ENCODE results near the gene DIO3.
A peak's percentile ranks its signal among the peaks of the same experiment; 100 is the strongest.

DIO3 gene

DNA sequence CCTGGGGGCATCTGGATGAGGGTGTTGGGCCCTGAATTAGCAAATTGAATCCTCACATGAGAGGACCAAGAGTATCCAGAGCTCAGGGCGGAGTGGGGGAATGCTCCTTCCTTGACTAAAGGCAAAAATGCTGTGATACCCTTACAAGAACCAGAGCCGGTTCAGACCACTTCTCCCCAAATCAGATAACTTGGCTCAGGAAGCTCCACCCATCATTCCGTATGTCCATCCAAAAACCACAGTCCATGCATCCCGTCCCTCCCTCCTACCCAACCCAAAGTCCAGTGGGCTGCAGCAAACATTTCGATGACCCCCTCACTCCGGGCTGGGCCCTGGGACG lies 22.4 kb downstream of the DIO3 start:
- no peak for DNase-seq (ENCODE audit: low read depth)

DNA sequence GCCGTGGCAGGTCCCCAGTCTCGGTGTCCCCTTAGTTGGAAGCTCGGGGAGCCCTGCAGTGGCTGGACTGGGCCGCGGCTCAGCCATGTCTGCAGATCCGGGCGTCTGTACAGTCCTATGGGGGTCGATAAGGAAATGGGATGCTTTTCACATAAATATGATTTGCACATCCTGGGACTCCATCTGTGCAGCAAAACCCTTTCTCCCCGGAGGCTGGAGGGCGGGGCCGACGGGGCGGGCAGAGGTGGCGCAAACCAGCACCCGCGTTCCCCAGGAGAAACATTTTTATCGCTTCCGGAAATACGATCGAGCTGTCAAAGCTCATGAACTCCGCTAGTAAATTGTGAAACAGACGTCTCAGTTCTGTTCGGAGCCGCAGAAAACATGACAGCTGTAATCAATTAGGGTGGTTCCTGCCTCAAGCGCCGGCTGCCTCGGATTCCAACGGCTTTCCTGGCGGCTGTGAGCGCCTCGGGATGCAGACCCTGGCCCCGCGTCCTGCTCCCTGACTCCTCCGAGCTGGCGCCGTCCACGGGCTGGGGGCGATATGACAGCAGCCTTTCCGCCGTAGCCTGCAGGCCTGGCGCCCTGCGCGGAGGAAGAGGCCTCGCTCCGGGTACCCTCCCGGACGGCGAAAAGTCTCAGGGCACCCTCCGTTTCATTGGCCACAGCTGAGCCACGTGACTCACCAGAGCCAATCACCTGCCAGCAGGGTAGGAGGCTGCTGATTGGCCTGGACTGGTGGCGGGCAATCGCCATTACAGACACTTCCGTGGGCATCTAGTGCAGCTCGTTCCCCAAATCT lies 23.0 kb downstream of the DIO3 start:
- DNase-seq (ENCODE audit: low read depth): peak; percentile 26

DNA sequence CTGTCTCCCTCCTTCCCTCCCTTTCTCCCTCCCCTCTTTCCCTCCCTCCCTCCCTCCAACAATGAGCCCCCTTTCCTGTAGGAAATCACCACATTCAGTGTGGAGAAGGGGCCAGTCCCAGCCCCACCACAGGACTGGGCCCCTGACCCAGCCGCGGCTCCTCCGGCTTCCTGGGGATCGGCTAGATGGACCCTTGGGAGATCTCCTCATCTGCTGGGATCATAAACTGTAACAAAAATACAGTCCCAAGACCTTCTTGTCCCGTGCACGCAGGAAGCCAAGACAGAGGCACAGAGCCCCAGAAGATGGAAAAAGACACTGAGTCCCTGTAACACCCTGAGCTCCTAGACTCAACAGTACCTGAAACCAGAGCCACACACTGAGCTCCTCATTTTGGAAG lies 23.9 kb downstream of the DIO3 start:
- no peak for DNase-seq (ENCODE audit: low read depth)

DNA sequence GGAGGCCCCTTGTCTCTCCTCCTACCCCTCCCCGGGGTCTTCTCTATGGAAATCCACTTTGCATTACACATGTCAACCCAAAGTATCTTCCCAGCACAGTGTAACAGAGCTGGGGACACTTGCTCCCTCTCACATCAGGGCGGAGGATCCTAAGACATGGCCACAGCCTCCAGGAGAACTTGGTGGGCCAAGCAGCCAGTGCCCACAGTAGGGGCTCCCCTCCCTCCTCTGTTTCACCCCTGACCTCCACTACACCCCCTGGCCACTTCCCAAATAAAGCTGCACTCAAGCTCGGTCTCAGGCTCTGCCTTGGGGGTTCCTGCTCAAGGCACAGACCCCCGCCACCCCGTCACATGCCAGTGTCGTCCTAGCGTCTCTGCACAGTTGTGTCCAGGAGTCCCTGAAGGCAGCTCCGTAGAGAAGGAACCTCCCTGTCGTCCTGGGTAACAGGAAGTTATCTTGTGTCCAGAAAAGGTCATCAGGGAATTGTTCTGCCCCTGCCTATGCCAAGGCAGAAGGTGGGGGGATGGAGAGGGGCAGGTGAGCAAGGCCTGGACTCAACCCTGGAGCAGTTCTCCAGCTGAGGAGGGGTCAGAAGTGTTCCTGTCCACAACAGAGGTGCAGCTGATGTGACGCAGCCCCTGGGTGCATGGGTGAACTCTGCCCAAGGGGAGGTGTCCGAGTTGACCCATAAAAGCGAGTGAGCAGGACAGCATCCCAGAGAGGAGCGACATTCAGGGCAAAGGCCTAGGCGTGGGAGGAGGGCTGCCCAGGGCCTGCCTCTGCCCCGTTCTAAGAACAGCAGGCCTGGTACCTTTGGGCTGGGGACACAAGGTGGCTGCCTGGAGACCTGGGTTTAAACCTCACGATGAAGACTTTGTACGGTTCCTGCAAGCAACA lies 25.5 kb downstream of the DIO3 start:
- DNase-seq (ENCODE audit: low read depth): no peak

DNA sequence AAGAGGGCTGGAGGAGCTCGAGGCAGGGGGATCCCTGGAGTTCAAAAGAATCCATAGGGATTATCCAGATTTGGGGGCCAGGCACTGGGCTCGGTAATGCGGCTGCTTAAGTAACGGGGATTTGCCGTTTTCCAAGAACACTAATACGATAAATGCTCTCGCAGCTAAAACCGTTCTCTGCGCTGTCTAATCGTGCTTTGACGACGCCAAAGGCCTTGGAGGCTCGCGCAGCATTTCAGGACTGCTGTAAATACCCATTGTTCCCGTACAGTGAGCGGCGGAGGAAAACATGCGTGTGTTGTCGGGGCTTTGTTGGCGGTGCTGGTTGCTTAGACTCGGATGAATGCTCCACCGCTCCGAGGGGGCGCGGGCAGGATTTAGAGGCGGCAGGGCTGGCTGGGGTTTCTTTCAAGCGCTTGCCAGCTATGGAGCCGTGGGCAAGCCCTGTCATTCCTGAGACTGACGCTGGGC lies 26.2 kb downstream of the DIO3 start:
- DNase-seq (ENCODE audit: low read depth): no peak

DNA sequence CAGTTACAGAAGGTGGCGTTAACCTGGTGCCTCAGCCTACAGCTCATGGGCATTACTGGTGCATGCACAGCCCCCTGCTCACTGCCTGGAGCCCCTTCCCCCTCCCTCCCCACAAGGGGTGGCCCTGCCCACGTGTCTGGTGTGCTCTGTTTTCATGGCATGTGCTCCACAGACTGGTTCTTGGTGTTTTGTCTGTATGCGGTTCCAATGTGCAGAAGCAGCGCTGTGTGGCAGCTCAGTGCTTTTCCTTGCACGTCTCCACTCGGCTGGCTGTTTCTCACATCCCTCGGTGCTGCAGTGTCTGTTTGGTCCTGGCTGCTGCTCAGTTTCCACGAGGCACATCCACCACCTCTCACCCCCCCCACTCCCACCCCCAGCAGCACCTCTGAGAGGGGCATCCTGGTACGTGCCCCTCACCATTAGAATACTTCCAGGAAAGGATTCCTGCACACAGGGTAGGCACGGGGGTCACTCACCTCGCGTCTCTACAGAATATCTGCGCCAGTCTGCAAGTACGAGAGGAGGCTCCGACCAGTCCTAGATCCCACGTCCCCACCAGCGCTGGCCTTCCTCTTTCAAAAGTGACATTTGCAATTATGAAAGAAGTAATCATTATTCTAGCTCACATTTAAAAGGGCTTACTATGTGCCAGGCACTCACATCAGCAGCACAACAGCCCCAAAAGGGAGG lies 27.1 kb downstream of the DIO3 start:
- no peak for DNase-seq (ENCODE audit: low read depth)

DNA sequence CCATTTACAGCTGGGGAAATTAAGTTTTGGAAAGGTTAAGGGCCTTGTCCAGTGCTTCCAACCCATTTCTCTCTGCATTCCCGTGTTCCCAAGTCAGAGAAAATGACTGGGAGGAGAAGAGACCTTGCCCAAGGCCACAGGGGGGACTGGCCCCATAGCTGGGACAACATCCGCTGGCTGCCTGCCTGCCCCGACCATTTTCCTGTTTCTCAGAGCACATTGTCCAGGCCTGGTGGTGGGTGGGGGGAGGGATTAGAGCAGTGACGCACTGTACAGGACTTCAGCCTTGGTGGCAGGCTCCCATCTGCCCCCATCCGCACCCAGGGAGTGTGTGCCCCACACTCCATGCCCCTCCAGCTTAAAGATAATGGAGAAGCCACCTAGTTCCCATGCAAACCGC lies 27.7 kb downstream of the DIO3 start:
- DNase-seq (ENCODE audit: low read depth): no peak

DNA sequence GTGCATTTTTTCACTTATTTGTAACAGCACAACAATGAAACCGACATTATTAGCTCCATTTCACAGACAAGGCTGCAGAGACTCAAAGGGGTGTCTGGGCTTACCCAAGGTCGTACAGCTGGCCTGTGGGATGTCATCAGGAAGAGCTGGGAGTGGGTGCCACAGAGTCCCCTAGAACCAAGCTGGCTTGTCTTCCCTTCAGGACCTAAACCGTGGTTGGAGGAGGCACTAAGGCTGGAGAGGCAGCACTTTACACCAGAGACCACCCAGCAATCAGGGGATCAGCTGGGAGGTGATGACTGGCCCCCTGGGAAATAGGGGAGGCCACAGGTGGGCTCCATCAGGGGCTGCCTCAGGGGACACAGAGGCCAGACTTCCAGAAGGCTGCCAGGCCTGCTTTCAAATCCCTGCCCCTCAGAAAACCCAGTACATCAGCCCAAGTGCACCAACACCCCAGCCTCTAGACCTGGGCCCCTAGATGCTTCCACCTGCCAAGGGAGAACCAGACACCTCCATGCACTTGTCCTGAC lies 28.3 kb downstream of the DIO3 start:
- no peak for DNase-seq (ENCODE audit: low read depth)

DNA sequence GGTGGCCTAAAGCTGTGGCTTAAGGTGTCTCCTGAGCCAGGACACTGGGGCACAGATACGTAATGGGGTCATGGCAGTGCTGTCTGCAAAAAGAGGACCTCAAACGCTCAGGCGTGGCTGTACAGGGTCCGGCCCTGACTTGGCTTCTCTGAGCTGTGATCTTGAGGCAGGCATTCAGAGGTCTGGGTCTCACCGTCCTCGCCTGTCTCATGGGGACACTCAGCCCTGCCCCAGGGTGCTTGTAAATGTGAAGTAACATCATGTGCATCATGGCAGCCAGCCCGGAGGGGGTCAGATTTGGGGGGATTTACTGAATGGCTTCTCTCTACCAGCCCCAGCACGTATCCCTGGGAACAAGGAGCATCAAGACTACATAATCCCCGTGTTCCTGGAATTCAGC lies 28.8 kb downstream of the DIO3 start:
- DNase-seq (ENCODE audit: low read depth): no peak

DNA sequence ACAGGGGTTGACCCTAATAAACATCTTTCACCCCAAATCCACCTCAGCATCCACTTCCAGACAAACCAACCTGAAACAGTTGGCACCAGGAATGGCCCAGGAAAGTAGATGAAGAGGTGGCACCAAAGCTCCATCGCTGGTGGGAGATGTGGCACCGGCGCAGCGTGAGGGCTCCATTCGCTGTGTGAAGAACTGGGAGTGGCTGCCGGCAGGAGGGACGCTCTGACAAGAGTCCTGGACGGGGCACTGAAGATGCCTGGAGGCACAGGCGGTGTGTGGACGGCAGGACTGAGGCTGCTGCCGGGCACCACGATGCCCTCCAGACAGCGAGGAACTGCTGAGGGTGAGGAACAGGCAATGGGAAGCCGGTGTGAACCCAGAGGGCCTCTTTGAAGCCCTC lies 29.3 kb downstream of the DIO3 start:
- DNase-seq (ENCODE audit: low read depth): no peak

DNA sequence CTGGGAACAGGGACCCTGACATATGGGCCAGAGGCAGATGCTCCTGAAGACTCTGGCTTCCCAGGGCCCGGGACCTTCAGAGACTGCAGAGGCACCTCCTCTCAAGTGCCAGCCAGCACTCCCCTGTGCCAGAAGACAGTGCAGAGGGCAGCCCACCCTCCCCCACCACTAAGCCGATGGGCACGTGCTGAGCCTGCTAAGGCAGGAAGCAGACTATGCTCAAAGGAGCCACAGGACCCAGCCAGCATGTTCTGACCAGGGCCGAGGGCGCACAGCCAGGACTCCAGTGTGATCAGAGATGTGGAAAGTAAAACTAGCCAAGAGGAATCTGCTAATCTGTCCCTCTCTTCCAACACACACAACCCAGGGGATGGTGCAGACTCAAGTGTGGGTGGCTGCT lies 29.8 kb downstream of the DIO3 start:
- DNase-seq (ENCODE audit: low read depth): no peak

DNA sequence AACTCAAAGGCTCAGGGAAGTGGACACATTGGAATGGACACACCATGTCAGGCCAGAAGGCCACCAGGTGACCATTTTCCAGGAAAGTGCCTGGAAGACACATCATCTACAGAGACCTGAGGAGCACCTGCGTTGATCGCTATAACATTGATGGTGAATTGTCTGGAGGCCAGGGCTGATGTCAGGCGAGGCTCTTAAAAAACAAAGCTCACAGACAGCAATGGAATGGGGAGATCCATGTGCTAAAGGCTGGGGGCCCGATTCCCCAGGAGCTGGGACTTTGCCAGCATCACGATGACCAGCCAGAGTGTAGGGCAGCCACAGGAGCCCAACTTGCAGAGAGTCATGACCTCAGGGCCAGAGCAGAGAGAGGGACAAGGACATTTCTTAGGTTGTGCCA lies 30.3 kb downstream of the DIO3 start:
- DNase-seq (ENCODE audit: low read depth): no peak

DNA sequence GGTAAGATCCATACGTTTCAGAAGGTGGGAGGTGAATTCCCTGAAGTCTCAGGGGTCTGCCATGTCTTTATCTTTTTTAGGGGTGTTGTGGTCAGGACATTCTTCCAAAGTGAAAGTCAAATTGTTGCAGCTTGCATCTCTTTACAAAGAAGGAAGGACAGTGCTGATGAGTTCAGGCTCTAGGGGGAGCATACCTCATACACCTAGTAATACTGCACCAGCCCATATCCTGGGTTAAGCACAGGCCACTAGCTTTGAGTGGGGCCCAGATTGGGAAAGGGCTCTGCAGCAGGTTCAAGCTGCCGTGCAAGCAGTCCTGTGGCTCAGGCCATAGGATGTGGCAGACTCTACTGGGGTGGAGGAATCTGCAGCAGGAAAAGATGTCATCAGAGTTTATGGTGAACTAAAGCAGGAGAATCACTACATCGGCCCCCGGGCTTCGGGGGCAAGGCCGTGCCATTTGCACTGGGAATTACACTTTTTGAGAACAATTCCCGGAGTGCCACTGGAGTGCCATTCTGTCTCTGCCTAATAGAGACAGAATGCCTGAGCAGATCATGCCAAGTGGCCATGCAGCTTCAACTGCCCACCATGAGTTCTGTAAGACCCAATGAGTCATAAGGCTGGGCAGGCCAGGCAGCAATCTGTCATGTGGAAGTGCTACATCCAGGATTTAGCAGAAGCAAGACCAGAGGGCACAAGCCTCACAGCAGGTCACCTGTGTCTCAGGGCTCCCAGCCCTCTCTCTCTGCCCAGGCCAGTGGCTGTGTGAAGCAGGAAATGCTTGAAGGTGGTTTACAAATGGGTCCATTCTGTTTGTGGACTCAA lies 32.3 kb downstream of the DIO3 start:
- no peak for DNase-seq (ENCODE audit: low read depth)

DNA sequence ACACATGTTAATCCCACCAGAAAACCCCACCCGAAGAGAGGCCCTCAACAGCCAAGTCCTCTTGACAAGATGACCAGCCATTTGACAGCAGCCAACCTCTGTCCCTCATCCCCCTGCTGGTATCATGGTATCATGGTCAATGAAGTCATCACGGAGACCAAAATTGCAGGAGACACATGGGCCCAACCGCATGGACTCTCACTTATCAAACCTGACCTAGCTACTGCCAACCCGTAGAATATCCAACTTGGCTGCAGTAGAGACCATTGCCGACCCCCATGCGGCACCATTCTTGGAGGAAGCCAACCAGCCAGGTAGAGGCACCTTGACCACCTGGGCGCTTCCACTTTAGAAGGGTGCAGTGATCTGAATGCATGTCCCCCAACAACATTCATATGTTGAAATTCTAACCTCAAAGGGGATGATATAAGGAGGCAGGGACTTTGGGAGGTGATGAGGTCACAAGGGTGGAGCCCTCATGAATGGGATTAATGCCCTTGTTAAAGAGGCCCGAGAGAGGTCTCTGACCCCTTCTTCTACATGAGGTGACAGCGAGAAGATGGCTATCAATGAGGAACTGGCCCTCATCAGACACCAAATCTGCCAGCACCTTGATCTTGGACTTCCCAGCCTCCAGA lies 33.3 kb downstream of the DIO3 start:
- no peak for DNase-seq (ENCODE audit: low read depth)

DNA sequence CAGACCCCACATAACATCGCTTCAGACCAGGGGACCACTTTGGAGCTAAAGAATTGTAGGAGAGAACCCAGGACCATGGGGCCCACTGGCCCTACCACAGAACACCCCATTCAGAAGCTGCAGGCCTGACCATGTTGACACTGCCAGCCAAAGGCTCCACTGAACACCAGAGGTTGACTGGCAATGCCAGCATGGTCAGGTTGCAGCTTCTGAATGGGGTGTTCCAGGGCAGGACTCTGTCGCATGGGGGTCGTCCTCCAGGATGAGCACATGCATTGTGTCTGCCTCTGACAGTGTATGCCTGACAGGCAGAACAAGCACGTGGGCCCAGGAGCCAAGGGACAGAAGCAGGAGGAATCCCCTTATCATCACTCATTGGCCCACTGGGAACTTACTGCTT lies 34.1 kb downstream of the DIO3 start:
- no peak for DNase-seq (ENCODE audit: low read depth)

DNA sequence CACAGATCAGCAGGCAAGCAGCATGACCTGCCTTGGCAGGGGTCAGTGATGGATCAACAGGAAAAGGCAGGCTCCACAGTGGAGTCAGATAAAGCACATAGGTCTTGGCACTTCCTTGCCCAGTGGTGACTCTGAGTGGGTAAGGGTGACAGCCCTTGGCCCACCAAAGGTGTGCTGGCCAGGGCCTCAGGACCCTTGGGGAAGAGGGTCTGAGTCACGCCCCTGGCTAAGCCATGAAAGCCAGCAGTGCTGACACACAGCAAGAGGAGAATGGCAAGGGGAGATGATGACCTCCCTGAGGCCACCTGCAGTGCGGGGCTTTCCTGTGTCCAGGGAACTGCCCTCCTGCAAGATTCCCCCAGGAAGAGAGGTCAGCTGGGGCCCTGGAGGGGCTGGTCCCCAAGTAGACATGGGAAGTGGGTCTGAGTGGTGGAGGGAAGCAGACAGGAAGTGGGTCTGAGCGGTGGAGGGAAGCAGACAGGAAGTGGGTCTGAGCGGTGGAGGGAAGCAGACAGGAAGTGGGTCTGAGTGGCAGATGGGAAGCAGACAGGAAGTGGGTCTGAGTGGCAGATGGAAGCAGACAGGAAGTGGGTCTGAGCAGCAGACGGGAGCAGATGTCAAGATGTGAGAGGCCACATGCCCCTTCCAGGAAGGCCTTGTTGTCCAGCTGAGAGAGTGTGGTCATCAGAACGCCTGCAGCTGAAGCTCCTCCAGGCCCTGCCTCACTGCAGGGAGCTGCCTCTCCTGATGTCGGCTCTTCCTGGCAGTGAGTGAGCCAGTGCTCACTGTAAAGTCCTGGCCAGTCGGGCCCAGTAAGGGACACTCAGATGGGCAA lies 34.8 kb downstream of the DIO3 start:
- DNase-seq (ENCODE audit: low read depth): no peak

DNA sequence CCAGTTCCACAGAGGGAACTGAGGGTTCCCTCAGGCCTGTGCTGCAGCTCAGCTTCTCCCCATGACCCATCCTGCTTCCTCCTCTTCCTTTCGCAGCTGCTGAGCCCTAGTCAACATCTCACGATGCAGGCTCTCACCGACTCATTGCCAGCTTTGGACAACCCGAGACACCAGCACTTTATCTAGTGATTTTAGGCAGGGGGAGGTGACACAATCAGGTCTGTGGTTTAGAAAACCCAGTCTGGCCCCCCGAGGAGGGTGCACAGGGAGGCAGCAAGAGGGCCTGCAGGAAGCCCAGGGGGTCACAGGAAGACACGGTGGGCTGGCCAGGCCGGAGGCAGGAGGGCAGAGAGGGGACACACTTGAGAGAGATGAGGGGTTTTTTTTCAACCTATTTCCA lies 35.4 kb downstream of the DIO3 start:
- DNase-seq (ENCODE audit: low read depth): no peak

DNA sequence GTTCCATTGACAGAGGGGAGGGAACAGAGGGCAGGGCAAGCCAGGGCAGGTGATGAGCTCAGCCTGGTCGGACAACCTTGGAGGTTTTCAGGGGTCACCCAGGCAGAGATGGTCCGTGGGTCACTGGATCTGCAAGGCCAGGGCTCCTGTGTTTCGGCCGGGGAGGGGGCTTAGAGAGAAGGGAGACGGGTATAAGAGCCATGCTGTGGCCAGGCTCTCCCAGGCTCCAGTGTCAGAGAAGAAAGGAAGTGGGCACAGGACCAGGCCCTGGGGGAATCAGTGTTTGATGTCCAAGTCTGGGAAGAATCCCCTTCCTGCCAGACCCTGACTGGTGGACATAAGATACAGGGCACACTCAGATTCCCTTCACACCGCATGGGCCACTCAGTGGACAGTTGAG lies 36.9 kb downstream of the DIO3 start:
- no peak for DNase-seq (ENCODE audit: low read depth)

DNA sequence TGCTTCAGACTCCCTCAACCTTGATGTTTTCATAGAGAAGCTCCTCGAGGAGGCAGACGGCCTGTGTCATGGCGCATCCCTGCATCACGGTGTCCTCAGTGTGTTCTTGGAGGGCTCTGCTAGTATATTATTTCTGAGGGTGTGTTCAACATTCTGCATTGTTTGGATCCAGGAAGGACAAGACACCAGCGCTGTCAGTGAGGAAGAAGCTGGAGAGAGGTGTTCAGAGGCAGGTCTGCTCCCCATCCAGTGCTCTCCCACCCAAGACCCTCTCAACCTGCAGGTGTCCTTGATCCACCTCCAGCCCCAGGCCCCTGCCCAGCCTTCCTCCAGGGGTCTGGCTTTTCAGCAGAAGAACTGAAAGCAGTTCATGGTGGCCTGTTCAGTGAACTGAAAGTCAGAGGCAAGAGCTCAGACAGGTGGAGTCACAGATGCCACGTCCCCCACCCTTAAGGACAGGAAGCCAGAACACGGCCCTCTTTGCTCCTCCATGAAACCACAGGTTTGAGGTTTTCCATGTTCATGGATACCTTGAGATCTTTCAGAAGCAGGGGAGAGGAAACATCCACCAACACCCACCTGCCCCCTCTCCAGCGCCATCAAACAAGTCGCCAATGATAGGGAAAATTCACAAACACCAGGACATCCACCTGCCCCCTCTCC lies 37.4 kb downstream of the DIO3 start:
- no peak for DNase-seq (ENCODE audit: low read depth)

Data from GM04503 (cell line).